Measurements from ENCODE around the gene LRRC18. TPM values are rescaled to one million over a fixed set of nuclear protein-coding genes. Genes with fewer than 3 reads are reported as not detected.

The LRRC18 gene
- total and polyA plus RNA-seq, 7 donors, result 0.15 TPM; not detected in 6

GRCh38 chr10:48970046-48970445 is 30.4 kb upstream of the LRRC18 start:
- WGBS, 2 donors, result 91 to 94% methylated on average over 14 of the region's 14 CpGs
- Histone ChIP-seq H3K27ac (no peak overlapping the region), H3K36me3 (no peaks in the 10 kb centered on the region), H3K9me3 (no peaks in the 10 kb centered on the region), H3K27me3 (no peaks in the 10 kb centered on the region), H3K4me1 (no peaks in the 10 kb centered on the region), H3K4me3 (no peak overlapping the region)
- TF ChIP-seq POLR2A (IDR thresholded peaks at IDR 0.05) (no peak), CTCF (IDR thresholded peaks at IDR 0.05) (no peak), EP300 (IDR thresholded peaks at IDR 0.05) (no peak), POLR2AphosphoS5 (IDR thresholded peaks at IDR 0.05) (no peak)
- no peak for DNase-seq
- intact Hi-C loops (cut with DNase I), result no loop called here

DNA sequence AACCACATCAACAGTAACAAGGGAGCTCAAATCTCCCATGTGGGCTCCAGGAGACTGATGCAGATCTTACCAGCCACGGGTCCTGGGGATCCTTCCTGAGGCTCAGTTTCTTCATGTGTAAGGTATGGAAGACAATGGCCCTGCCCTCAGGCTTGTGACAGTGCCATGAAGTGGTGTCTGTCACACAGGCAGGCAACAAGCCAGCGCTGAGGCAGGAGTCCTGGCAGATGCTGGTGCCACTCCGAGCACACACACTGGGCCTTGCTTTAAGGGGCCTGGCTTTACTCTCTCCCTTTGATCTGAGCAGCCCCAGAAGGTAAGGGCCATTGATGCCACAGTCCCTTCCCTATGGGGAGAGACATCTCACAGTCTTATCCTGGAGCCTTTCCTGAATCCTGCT is 28.4 kb upstream of the LRRC18 start:
- Histone ChIP-seq H3K27ac (no peak overlapping the region), H3K4me3 (no peak overlapping the region), H3K4me1 (no peaks in the 10 kb centered on the region), H3K9me3 (no peaks in the 10 kb centered on the region), H3K27me3 (no peaks in the 10 kb centered on the region), H3K36me3 (no peaks in the 10 kb centered on the region)
- no peak for DNase-seq
- intact Hi-C loops (cut with DNase I), result no loop called here
- WGBS, 2 donors, result 85 to 88% methylated on average over 3 of the region's 3 CpGs
- TF ChIP-seq POLR2A (IDR thresholded peaks at IDR 0.05) (no peak), EP300 (IDR thresholded peaks at IDR 0.05) (no peak), POLR2AphosphoS5 (IDR thresholded peaks at IDR 0.05) (no peak), CTCF (IDR thresholded peaks at IDR 0.05) (no peak)

DNA sequence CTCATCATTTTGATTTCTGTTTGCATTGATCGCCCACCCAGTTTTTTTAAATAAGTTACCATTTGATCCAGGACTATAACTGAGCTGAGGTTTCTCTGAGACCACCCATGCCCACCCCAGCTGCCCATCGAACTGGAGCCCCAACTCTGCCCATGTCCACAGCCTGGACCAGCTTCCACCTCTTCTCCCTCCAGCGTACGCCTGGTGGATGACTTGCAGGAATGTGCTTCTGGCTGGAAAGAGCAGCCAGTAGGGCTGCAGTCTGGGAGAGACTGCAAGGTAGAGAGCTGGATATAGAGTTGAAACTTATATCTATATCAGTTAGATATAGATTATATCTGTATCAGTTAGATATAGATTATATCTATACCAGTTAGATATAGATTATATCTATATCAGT is 25.8 kb upstream of the LRRC18 start:
- no peak for TF ChIP-seq POLR2A (IDR thresholded peaks at IDR 0.05)
- TF ChIP-seq POLR2AphosphoS5 (IDR thresholded peaks at IDR 0.05), result no peak
- no peak for TF ChIP-seq CTCF (IDR thresholded peaks at IDR 0.05)
- TF ChIP-seq EP300 (IDR thresholded peaks at IDR 0.05), result no peak
- 83 to 92% methylated on average over 4 of the region's 4 CpGs for WGBS, 2 donors
- peak; percentile 33 for DNase-seq
- intact Hi-C loops (cut with DNase I), result no loop called here
- H3K36me3 ChIP-seq, result no peaks in the 10 kb centered on the region
- no peaks in the 10 kb centered on the region for H3K27me3 ChIP-seq
- H3K4me1 ChIP-seq, result no peaks in the 10 kb centered on the region
- H3K4me3 ChIP-seq, result no peak overlapping the region
- H3K9me3 ChIP-seq, result no peaks in the 10 kb centered on the region
- no peak overlapping the region for H3K27ac ChIP-seq

- DNase-seq, result no peak
- no peaks in the 10 kb centered on the region for H3K4me1 ChIP-seq
- WGBS, 2 donors, result 92 to 94% methylated on average over 1 of the region's 1 CpG
- no peaks in the 10 kb centered on the region for H3K36me3 ChIP-seq
- no peaks in the 10 kb centered on the region for H3K27me3 ChIP-seq
- no peaks in the 10 kb centered on the region for H3K9me3 ChIP-seq
- no peak overlapping the region for H3K27ac ChIP-seq
- intact Hi-C loops (cut with DNase I), result no loop called here
- TF ChIP-seq EP300 (IDR thresholded peaks at IDR 0.05) (no peak), CTCF (IDR thresholded peaks at IDR 0.05) (no peak), POLR2AphosphoS5 (IDR thresholded peaks at IDR 0.05) (no peak), POLR2A (IDR thresholded peaks at IDR 0.05) (no peak)
- no peak overlapping the region for H3K4me3 ChIP-seq
Measured at GRCh38 chr10:48964038-48964437, 24.4 kb upstream of the LRRC18 start.

GRCh38 chr10:48958598-48959190 is 19.1 kb upstream of the LRRC18 start:
- DNase-seq, result peak; percentile 17
- WGBS, 2 donors, result 76 to 98% methylated on average over 1 of the region's 1 CpG
- H3K27ac ChIP-seq, result no peak overlapping the region
- H3K36me3 ChIP-seq, result no peaks in the 10 kb centered on the region
- H3K4me1 ChIP-seq, result no peaks in the 10 kb centered on the region
- TF ChIP-seq POLR2A (IDR thresholded peaks at IDR 0.05) (no peak), CTCF (IDR thresholded peaks at IDR 0.05) (no peak), EP300 (IDR thresholded peaks at IDR 0.05) (no peak), POLR2AphosphoS5 (IDR thresholded peaks at IDR 0.05) (no peak)
- no peaks in the 10 kb centered on the region for H3K9me3 ChIP-seq
- intact Hi-C loops (cut with DNase I), result no loop called here
- no peaks in the 10 kb centered on the region for H3K27me3 ChIP-seq
- H3K4me3 ChIP-seq, result no peak overlapping the region

All from sigmoid colon (tissue), 7 donors.